Measurements from ENCODE around the gene OR51L1.

OR51L1 gene

GRCh38 chr11:5046754-5047330 lies 52.2 kb downstream of the OR51L1 start:
- no peak for DNase-seq
